ACHN (cell line): ENCODE results near the gene C2CD4C.

Experiments
- DNase-seq: peaks from one replicate; pipeline ENCODE4 v3.0.0-alpha.2; 2015
- in situ Hi-C: cut with HindIII; loops from 2 replicates; pipeline ENCODE4 v1.10.0; 2017; ENCODE audit warnings: low sequenced_read_pairs, low pct_ligation_motif_present, low pct_unique_long_range_greater_than_20kb

C2CD4C gene

DNA sequence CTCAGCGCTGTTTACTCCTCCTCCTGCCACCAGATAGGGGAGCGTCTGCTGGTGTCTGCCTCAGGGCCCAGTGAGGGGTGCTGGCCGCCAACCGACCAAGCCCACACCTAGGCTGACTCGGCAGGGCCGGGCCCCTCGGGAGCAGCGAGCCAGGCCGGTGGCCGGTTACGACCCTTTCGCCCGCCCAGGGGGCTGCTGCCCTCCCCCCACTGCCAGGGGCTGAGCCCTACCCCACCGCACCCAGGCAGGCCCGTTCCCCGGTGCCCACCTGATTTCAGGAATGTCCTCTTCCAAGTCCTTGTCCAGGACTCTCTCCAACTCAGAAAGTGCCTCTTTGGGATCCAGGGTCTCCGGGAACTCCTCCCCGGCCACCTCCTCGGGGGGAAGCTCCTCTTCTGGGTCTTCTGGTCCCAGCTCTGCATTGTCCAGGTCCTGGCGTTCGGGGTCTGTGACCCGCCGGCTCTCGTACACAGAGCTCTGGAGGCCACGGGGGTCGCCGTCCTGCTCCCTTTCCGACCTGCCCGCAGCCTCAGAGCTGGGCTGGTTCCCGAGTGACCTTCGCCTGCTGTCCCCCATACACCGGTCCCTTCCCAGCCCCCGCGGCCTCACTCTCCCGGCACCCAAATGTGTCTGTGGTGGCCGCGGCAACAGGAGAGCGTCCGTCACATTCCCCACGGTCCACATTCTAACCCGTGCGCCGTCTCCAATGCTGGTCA lies 33.4 kb downstream of the C2CD4C start:
- no peak for DNase-seq
- in situ Hi-C loops: no loop called here

DNA sequence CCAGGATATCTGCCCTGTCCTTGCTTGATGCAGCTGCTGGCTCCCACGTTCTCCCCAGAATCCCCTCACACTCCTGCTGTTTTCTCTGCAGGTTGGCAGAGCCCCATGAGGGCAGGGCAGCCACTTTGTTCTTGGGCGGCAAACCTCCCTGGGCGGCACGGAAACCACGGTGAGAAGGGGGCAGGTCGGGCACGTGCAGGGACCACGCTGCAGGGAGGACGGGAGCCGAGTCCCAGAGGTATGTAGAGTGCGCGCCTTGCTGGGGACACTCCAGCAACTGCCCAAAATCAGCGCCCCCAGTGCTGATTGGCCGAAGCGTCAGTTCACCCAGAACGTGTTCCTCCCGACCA lies 34.1 kb downstream of the C2CD4C start:
- in situ Hi-C loops: no loop called here
- DNase-seq: no peak

DNA sequence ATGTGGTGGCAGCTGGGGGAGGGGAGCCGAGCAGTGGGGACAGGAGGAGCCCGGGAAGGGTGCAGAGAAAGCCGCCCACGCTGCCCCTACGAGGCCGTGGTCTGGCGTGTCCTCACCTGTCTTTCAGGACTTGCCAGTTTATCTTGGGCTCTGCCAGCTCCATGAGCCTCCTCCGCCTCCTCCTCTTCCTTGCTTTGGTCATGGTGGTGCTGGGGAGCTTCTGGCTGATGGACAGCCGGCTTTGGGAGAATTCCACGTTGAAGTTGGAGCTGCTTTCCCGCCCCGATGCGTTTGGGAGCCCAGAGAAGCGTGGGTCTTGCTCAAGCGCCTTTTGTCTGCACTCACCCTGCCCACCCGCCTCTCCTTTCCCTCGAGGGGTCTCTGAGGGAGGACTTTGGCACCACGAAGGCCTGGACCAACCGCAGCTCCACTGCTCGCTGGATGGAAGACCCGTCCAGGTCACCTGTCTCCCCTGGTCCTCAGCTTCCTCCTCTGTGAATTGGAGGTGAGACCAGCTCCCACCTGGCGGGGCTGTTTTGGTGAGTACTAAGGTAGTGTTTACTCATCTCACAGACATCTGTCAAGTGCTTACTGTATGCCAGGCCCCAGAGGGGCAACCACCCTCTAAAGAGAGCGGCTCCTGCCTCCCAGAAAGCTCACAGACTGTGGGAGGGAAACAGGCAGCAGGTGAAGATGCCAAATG lies 34.6 kb downstream of the C2CD4C start:
- in situ Hi-C loops: no loop called here
- DNase-seq: no peak

DNA sequence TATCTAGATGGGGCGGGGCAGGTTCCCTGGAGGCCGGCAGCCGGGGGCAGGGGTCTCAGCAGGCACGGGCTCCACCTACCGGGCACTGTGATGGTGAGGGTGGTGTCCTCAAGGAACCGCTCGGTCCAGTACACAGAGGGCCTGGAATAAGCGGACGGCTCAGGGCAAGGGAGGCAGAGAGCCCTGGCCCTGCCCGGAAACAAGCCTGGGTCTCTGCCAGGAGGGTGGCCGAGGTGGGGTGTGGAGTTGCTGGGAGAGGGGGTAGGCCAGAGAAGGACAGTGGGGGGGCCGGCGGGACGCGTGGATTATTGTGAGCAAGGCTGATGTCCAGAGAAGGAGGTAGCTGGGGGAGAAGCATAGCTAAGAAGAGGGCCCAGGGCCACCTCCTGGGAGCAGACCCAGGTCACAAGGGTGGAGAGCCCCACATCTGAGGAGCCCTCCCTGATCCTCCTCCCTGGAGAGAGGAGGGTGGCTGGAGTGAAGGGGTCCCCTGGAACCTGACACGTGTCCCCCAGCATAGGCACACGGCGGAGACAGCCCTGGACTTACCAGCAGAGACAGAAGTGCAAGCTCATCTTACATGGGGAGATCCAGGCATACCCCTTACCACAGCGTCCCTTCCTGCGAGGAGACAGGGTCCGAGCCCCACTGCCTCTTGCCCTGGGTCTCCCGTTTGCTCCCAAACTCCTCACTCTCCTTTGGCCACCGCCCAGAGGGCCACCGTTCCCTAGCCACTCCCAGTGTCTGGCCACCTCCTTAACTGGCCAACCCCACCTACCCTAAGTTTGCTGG lies 35.4 kb downstream of the C2CD4C start:
- DNase-seq: no peak
- in situ Hi-C loops: no loop called here

DNA sequence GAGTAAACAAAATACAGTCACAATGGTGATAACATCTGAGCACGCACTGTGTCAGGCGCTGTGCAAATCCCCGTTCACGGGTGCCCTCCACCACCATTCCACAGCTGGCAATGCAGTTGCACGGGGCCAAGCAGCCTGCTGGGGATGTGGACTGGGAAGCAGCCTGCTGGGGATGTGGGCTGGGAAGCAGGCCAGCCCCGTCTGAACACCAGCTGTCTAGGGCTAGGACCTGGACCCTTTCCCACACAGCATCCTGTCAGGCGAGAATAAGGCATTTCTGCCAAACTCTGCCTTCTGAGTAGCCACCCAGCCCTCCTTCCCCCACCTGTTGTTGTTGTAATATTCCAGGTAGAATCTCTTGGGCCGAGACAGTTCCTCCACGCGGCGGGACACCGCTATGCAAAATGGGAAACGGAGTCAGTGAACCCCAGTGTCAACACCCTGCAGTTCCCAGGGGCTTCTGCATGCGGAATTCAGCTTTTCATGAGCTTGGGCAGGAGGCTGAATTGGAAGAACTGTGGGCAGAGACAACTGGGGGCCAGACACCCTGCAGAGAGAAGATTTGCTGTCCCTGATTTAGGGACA lies 36.5 kb downstream of the C2CD4C start:
- no peak for DNase-seq

DNA sequence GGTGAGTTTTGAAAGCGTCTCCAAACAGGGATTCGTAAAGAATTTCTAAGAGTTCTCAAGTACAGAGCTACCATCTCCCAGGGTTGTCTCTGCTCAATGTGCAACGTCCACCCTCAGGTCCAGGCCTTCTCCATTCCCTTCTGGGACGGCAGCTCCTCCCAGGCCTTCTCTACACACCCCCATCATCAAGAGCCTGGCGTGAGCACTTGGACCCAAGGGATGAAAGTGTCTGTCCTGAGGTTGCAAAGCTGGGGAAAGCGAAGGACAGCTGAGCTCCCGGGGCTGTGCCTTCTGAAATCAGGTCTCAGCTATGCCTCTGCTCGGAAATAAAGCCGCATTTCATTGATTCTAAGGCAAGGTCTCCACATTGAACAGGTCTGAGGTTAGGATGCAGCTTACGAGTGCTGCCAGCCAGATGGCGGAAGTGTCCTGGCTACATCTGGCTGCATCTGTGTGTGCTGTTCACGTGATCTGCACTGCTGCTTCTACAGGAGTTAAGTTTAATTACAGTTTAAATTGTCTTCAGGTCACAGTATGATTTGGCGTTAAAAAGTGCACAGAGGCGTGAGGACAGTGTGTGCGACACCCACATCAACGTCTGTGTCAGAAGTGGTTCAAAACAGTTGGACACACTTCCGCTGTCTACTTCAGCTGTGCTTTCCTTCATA lies 37.3 kb downstream of the C2CD4C start:
- in situ Hi-C loops: no loop called here
- DNase-seq: no peak

More for the DNA sequence above, 36.5 kb downstream of the C2CD4C start:
- in situ Hi-C loops: no loop called here

DNA sequence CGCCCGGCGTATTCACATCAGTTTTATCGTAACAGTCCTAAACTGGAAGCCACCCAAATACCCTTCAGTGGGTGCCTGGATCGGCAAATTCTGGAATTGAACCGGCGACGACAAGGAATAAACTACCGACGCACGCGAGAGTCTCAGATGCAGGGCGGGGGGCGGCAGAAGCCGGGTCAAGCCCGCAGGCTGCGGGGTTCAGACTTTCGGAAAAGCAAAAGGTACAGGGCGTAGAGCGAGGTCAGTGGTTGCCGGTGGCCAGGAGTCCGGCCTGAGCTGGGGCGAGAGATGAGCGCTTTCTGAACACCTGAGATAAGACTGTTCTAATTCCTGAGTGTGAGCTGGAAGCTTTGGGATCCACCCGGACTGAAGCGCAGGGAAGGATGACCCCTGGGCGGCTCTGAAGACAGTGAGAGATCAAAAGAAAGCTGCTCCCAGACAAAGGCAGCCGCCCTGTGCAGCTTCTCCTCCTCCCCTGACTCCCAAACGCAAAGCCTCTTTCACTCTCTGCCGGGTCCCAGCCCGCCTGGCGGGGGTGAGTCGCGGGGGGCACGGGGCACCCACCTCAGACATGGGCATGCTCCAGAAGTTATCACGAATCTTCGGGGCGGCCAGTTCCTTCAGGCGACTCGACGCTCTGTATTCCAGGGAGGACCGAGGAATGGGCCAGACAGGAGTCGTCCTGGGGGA lies 38.2 kb downstream of the C2CD4C start:
- DNase-seq: no peak
- in situ Hi-C loops: no loop called here

DNA sequence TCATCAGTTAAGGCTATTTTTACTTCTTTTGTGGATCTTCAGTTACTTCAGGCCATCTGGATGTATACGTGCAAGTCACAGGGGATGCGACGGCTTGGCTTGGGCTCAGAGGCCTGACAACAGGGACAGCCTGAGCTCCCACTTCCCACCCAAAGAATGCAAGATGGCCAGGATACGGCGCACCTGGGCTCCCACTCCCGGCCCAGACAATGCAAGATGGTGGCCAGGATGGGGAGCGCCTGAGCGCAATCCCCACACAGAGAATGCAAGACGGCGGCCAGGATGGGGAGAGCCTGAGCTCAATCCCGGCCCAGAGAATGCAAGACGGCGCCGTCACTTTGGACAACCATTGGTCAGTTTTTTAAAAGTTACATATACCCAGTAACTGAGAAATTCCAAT lies 39.1 kb downstream of the C2CD4C start:
- in situ Hi-C loops: no loop called here

DNA sequence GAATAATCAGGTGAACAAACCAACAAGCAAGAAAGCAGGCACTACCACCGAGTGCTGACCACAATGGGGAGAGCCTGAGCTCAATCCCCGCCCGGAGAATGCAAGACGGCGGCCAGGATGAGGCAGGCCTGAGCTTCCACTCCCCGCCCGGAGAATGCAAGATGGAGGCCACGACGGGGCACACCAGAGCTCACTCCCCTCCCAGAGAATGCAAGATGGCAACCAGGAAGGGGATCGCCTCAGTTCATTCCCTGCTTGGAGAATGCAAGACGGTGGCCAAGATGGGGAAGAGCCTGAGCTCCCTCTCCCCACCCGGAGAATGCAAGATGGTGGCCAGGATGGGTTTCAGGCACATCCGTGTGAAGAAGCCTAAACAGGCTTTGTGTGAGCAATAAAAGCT lies 39.7 kb downstream of the C2CD4C start:
- DNase-seq: no peak
- in situ Hi-C loops: no loop called here

More for the DNA sequence above, 39.1 kb downstream of the C2CD4C start:
- no peak for DNase-seq

DNA sequence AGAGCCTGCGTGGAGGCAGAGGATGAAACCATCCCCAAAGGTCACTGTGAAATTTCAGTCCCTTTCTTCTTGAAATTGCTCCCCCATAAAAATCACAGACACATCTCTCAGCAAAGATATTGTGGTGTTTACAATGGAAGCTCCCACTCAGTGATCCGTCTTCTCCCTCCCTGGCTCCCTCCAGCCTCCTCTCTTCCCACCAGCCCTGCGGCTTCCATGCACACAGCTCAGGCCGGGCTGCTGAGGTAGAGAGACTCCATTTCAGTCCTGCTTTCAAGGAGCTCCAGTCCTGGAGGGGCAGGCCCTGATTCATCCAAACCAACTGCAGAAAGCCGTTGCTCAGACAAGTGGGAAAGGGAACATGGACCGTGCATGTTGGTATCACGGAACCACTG lies 40.3 kb downstream of the C2CD4C start:
- in situ Hi-C loops: no loop called here
- DNase-seq: no peak

DNA sequence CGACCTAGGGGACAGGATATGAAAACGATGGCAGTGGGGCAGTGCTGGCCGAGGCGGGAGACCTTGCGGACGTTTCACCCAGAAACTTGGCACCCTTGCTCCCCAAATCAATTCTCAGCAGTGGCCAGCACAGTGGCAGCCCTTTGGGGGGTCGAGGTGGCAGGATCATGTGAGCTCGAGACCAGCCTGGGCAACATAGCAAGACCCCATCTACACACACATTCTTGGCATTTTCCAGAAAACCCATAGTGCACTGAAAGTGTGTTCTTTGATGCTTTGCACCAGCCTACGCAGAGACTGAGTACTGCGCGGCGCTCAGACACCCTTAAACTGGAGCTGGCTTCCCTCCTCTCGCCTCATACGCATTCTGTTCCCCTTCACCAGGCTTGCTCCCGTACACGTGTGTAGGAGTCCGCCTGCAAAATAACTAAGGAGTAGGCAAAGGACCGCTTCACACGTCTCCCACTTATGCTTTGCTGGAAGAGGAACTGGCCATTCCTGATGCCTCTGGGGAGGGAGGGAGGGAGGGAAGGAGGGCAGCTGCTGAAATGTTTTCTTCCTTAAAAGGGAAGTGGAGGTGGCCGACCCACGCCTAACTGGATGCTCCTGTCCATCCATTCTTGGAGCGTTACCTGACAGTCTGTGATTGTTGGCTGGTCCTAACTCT lies 40.9 kb downstream of the C2CD4C start:
- DNase-seq: no peak
- in situ Hi-C loops: no loop called here

DNA sequence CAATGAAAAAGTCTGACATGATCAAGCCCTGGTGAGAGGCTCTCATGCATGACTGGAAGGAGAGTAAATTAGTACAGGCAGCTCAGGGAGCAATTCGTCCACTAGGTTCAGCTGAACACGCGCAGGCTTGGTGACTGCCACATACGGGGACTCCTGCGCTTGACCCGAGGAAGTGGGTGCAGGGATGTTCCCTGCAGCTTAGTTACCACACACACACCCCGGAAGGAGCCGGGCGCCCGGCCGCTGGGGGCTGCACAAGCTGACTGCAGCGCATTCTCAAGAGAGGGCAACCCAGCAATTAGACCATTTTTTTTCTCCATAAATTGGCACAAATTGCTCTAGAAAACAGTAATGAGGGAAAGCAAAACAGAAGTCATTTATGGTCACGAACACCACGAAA lies 41.4 kb downstream of the C2CD4C start:
- no peak for DNase-seq
- in situ Hi-C loops: no loop called here

DNA sequence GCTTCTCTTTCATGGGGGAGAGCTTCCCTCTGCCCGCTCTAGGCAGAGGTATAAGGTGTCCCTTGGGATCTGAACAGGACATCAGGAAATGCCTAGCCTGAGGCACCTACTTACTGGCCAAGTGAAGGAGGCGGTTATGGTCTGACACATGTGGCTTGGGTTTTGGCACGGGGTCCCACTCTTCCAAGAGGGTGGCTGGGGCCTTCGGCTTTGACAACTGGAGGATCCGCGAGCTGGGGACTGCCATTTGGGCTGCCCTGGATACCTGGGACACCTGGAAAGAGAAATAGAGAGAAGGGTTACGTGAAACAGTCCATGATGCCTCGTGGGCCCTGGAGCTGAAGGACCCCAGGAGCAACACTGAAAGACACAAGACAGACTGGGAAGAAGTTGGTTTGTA lies 42.0 kb downstream of the C2CD4C start:
- DNase-seq: no peak
- in situ Hi-C loops: no loop called here

DNA sequence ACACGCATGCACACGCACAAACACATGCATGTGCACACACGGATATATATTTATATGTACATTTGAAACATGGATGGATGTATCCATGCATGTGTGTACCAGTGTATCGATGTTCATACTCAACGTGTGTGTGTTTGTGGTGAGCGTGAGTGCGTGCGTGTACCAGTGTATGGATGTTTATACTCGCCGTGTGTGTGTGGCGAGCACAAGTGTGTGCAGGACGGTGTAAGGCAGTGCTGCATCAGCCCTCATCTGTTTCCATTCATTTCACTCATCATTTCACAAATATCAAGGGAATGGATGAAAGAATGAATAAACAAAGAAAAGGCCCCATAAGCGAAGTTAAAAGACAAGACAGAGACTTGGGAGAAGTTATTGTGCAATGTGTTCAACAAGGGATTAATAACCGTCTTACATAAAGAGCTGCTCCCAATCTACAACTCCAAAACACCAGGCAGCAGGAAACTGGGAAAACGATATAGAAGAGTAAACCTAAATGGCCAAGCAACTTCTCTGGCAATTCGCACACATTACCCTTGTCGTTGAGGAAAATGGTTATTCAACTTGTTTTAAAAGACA lies 42.7 kb downstream of the C2CD4C start:
- no peak for DNase-seq
- in situ Hi-C loops: no loop called here

DNA sequence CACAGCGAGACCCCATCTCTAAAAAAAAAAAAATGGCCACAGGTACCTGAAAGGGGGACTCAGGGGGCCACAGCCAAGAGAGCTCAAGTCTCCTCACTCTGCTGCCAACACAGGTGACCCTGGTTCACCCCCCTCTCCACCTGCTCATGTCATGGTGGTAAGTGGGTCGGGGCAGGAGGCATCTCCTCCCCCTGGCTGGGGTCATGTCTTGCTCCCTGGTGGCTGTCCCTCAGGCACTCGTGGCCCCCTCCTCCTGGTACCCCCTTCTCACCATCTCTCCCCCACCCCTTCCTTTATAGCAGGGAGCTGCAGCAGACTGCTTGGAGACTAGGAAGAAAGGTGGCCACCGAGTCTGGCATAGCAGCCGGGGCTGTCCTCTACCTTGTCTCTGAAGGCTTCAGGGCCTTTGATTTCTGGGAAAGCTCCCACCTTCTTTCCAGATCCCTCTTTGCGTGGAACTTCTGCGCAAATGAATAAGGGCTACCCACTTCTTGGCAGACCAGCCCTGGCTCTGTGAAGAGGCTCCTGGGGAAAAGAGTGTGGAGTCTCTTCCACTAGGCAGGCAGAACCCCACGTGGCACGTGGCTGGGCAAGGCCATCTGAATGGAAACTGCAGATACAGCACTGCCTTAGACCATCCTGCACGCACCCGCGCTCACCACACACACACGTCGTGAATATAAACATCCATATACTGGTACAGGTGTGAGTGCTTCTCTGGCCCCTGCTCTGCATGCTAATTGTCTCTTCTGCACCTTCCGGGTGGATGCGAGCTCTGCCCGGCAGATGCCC lies 44.3 kb downstream of the C2CD4C start:
- in situ Hi-C loops: no loop called here
- no peak for DNase-seq

DNA sequence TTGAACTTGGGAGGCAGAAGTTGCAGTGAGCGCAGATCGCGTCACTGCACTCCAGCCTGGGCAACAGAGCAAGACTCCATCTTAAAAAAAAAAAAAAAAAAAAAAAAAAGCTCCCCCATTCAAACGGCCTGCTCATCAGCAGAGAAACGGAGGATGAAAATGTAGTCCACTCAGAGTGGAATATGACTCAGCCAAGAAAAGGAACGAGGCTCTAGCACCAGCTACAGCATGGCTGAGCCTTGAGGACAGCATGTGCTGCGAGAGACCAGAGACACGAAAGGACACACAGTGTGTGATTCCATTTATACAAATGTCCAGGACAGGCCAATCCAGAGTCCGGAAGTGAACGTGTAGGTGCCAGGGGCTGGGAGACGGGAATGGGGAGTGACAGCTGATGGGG lies 46.3 kb downstream of the C2CD4C start:
- DNase-seq: no peak
- in situ Hi-C loops: no loop called here

DNA sequence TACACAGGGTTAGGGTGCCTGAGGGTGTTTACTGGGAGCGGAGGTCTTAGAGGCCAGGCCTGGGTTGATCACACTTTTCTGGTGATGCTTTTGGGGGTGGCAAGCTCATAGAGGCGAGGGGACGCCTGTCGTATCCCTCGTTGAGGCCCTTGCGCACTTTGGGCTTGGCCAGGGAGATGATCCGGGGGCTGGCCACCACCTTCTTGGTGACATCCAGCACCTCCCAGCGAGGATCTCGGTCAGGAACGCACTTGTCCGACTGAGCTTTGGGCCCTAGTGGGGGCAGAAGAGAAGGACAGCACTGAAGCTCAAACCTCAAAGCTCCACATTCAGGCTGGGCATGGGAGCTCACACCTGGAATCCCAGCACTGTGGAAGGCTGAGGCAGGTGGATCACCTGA lies 46.8 kb downstream of the C2CD4C start:
- in situ Hi-C loops: no loop called here

More for the DNA sequence above, 46.8 kb downstream of the C2CD4C start:
- DNase-seq: no peak
